ENCODE measurements around the gene HSD17B8. TPM values are rescaled to one million over a fixed set of nuclear protein-coding genes. Genes with fewer than 3 reads are reported as not detected.

The HSD17B8 gene
- total RNA-seq = 10 to 100 TPM in 3 of 4 donors, 1 to 10 TPM in 1; 7.9 to 28.3 (median 14.3) TPM

GRCh38 chr6:33204415-33205190, at the start of gene HSD17B8:
Gene HSD17B8 (plus strand): TSS chr6:33204655. CDS start chr6:33204669, 14 bp downstream.
- Histone ChIP-seq H3K9me3 (no peaks in the 10 kb centered on the region), H3K27ac (peak within 1 kb of the TSS; percentile 75 to 89 (median 82)), H3K27me3 (no peaks in the 10 kb centered on the region), H3K4me1 (peaks cover 30 to 48% of the 10 kb centered on the region in 2 donors), H3K36me3 (peaks cover 0 to 25% of the 10 kb centered on the region in 2 donors), H3K4me3 (peak within 1 kb of the TSS; percentile 70 to 91 (median 82))
- ATAC-seq (peak; percentile 46 to 52), DNase-seq (peak; percentile 92 to 94)
- in situ Hi-C loops (cut with MboI; ENCODE audit: low sequenced_read_pairs in 4 of 4) (no loop called here), intact Hi-C loops (cut with DNase I; ENCODE audit: low total_unique reads) (loop anchor here (5.0 kb wide), 3 partner anchors 213 to 1077 kb away; partner anchors contain the start of genes ATF6B and CUTA)
- TF ChIP-seq POLR2A (IDR thresholded peaks at IDR 0.05) (peak; percentile 34 to 35), CTCF (IDR thresholded peaks at IDR 0.05 in 4 of 5, conservative IDR thresholded peaks at IDR 0.05 in 1 of 5) (no peak)

DNA sequence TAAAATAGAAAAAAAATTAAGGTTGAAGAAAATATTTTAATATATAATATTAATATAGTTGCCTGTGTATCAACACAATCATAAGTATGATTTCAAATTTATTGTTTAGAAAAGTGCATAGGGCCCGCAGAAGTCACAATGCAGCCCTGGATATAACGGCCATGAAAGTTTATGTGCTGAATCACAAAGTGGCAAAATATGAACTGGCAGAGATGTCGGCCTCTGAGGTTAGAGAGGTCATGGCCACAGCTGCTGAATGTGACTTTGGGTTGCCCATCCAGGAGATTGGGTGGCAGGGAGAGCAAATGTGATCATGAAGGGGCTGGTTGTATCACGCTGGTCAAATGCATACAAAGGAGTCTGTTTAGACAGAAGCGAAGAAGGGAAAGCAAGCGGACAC, 47.9 kb upstream of the HSD17B8 start:
- in situ Hi-C loops (cut with MboI; ENCODE audit: low sequenced_read_pairs in 4 of 4) (no loop called here), intact Hi-C loops (cut with DNase I; ENCODE audit: low total_unique reads) (no loop called here)
- Histone ChIP-seq H3K4me1 (peaks cover 0 to 3% of the 10 kb centered on the region in 2 donors), H3K9me3 (no peaks in the 10 kb centered on the region), H3K36me3 (no peaks in the 10 kb centered on the region), H3K27ac (no peak overlapping the region), H3K27me3 (peaks cover 0 to 2% (median 0%) of the 10 kb centered on the region in 3 donors), H3K4me3 (no peak overlapping the region)
- DNase-seq = no peak
- TF ChIP-seq POLR2A (IDR thresholded peaks at IDR 0.05) (no peak), CTCF (IDR thresholded peaks at IDR 0.05 in 4 of 5, conservative IDR thresholded peaks at IDR 0.05 in 1 of 5) (no peak)
- ATAC-seq = no peak

GRCh38 chr6:33156964-33157363, 47.5 kb upstream of the HSD17B8 start:
- no peaks in the 10 kb centered on the region for H3K36me3 ChIP-seq
- H3K27ac ChIP-seq = no peak overlapping the region
- H3K4me1 ChIP-seq = peaks cover 0 to 6% of the 10 kb centered on the region in 2 donors
- intact Hi-C loops (cut with DNase I; ENCODE audit: low total_unique reads) = no loop called here
- DNase-seq = no peak
- no peaks in the 10 kb centered on the region for H3K27me3 ChIP-seq
- no peaks in the 10 kb centered on the region for H3K9me3 ChIP-seq
- H3K4me3 ChIP-seq = no peak overlapping the region
- in situ Hi-C loops (cut with MboI; ENCODE audit: low sequenced_read_pairs in 4 of 4) = no loop called here
- no peak for ATAC-seq
- TF ChIP-seq CTCF (IDR thresholded peaks at IDR 0.05 in 4 of 5, conservative IDR thresholded peaks at IDR 0.05 in 1 of 5) (no peak), POLR2A (IDR thresholded peaks at IDR 0.05) (no peak)

DNA sequence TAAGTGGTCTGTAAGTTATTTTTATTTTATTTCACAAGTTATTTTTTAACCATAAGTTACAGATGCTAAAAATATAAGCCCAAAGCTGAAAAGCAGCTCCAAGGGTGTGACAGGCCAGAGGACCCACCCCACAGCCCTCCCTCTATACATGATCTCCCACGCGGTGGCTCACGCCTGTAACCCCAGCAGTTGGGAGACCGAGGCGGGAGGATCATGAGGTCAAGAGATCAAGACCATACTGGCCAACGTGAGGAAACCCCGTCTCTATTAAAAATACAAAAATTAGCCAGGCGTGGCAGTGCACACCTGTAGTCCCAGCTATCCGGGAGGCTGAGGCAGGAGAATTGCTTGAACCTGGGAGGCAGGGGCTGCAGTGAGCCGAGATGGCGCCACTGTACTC, 44.4 kb upstream of the HSD17B8 start:
- intact Hi-C loops (cut with DNase I; ENCODE audit: low total_unique reads) (loop anchor here (2.0 to 10.0 kb wide), 2 partner anchors 41 to 145 kb away; no protein-coding TSS in a partner anchor), in situ Hi-C loops (cut with MboI; ENCODE audit: low sequenced_read_pairs in 4 of 4) (loop anchor here in 3 of 4 donors (5.0 to 10.0 kb wide), 2 partner anchors 85 to 87 kb away; no protein-coding TSS in a partner anchor)
- no peak for TF ChIP-seq CTCF (IDR thresholded peaks at IDR 0.05 in 4 of 5, conservative IDR thresholded peaks at IDR 0.05 in 1 of 5)
- no peak for TF ChIP-seq POLR2A (IDR thresholded peaks at IDR 0.05)
- ATAC-seq (no peak), DNase-seq (no peak)
- no peaks in the 10 kb centered on the region for H3K9me3 ChIP-seq
- peaks cover 0 to 6% of the 10 kb centered on the region in 2 donors for H3K4me1 ChIP-seq
- H3K4me3 ChIP-seq = no peak overlapping the region
- H3K27me3 ChIP-seq = no peaks in the 10 kb centered on the region
- H3K27ac ChIP-seq = no peak overlapping the region
- H3K36me3 ChIP-seq = no peaks in the 10 kb centered on the region

All from gastrocnemius medialis (tissue), 4 donors.